HG03095 (cell line): ENCODE measurements around the gene SGCD.

Source experiments
- ATAC-seq: cut with Tn5 transposase; IDR thresholded peaks from one replicate; pipeline ENCODE4 v1.9.1; 2021; ENCODE audit warnings: moderate library complexity; ENCODE audit not compliant: unreplicated experiment

Gene SGCD

DNA sequence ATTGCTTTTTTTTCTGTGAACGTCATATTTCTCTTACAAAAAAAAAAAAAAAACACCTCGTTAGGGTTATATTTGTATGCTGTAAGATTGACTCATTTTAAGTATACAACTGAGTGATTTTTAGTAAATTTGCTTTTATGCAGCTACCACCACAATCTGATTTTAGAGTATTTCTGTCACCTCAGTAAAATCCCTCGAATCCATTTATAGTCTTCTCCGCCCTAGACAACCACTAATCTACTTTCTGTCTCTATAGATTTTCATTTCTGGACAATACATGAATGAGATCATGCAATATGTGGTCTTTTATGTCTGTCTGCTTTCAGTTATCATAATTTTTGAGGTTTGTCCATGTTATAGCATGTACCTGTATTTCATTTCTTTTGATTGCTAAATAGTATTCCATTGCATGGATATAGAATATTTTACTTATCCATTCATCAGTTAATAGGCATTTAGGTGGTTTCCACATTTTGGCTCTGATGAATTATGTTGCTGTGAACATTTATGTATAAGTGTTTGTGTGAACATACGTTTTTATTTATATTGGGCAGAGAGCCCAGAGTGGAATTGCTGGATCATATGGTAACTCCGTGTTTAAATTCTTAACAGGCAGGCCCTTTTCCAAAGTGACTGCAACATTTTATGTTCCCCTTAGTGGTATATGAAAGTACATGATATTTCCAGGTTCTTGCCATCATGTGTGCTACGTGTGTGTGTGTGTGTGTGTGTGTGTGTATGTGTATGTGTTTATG lies 171.4 kb downstream of the SGCD start:
- no peak for ATAC-seq

GRCh38 chr5:156500755-156501154 lies 173.8 kb downstream of the SGCD start:
- ATAC-seq = no peak

DNA sequence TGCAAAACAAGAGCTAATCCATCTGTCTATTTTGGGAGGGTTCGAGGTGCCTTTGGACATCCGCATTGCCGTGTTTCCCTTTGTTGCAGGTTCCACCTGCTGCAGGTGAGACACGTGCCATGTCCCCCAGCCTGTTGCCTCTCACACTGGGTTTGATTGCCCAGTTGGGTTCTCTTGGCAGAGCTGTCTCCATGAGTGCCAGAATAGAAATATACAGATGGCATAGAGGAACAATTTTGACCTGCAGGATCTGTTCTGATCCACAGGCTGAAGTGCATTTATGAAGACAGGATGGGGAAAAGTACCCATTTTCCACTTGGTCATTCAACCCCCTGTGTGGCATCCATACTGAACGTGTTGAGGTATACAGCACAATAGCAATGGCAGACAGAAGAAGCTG lies 178.1 kb downstream of the SGCD start:
- ATAC-seq = no peak

DNA sequence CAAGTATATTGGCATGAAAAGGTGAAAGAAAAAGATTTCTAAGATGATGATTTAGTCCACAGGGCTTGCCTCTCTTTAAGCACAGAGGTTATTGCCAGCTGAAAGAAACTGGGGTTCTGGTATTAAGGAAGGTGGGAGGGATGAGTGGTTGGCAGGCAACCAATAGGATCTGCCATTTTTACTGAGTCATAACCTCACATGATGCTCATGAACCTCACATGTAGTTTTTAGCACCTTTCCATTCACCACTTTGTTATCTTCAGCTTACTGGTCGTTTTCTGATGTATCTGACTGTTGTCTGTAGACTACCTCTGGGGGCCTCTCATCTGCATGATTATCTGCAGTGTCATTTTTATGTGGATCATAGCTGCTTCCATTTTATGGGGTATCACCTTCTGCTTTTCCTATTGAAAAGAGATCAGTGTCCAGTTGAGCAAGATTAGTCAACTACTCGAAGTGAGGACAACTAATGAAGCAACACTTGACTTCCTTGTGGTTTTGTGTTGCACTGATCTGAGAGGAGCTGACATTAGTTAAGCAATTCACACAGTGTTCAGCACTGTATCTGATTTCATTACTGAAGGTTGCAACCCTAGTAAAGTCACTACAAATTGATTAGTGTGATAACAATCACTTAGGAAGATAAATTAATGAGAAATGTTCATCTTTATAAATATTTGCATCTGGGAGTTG lies 186.3 kb downstream of the SGCD start:
- ATAC-seq = no peak

GRCh38 chr5:156515121-156515520 lies 188.2 kb downstream of the SGCD start:
- no peak for ATAC-seq

DNA sequence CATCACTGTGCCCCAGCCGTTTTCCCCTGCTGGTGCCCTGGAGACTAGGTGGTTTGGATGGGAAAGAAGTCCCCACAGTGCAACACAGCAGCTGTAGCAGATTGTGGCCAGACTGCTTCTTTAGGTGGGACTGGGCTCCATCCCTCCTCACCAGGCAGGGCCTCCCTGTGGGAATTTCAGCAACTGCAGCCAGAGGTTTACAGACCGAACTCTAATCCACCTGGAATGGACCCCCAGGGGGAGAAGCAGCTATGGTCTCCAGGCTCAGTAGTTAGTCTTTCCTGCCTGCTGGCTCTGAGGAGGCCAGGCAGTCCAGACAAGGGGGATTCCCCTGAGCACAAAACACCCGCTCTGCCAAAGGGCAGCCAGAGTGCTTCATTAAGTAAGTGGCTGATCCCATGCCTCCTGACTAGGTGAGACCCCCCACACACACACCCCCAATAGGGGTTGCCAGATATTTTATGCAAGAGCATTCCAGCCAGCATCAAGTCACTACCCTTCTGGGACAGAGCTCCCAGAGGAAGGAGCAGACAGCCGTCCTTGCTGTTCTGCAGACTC lies 188.9 kb downstream of the SGCD start:
- ATAC-seq = no peak

DNA sequence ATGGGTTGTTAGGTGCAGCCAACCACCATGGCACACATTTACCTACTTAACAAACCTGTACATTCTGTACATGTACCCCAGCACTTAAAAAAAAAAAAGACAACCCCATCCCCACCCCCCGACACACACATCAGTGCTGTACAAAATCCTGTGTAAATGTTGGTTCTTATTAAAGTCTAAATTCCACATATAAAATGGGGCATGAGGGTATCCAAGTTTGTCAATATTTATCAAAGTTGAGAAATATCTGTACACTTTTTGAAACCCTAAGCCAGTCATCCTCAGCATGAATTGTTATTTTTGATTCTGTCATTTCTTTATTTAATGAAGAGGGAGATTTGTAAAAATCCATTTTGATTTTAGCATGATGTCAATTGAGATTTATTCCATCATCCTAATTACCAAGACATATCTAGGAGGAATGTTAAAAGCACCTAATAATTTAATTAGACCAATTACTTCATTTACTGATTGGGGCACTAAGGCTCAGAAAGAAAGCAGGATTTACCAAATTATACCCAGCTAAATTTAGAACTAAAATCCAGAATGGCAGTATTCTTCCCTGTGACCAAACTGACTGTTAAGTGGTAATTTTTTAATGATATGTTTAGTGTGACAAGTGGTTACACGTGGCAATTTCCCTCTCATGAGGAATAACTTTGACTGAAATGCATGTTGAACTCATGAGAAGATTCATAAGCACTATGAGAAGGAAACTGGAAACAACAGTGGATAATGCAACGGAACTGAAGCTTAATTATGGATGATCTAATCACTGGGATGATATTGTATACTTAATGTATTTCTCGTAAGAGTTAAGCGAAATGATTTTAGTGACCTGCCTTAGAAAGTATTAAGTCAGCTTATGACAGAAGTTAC lies 195.9 kb downstream of the SGCD start:
- no peak for ATAC-seq

DNA sequence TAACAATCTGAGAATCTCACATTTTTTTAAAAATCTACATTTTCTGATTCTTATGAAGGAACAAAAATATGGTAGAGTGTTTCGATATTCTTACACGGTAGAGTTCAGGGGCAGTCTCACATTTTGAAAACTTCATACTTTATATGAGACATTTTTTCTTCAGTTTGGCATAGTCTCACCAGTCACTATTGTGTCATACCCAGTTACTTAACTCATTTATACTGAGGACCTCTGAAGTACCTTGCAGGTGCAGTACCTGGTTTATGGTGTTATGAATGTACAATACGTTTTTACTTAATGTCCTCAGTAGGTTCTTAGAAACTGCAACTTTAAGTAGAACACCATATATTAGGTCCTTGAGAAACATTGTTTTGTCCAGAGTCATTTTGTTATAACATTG lies 196.6 kb downstream of the SGCD start:
- no peak for ATAC-seq

GRCh38 chr5:156526081-156526925 lies 199.3 kb downstream of the SGCD start:
- no peak for ATAC-seq

- no peak for ATAC-seq
These were observed 200.6 kb downstream of the SGCD start for GRCh38 chr5:156527611-156528010.

DNA sequence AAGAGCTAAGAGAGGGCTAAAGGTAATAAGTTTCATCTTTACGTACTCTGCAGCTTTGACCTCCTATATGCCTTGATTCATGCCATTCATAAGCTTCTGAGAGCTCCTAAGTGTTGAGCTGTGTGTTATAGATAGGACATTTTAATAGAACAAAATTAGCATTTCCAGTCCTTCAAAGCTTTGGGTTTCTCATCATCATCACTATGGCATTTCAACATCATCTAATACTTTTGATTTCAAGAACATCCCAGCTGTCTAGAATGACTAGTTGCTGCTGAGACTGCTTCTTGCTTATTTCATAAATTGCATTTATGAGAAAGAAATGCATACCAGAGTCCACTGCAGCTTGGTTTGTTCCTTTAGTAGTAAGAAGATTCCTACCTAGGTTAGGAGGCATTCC lies 201.7 kb downstream of the SGCD start:
- no peak for ATAC-seq

DNA sequence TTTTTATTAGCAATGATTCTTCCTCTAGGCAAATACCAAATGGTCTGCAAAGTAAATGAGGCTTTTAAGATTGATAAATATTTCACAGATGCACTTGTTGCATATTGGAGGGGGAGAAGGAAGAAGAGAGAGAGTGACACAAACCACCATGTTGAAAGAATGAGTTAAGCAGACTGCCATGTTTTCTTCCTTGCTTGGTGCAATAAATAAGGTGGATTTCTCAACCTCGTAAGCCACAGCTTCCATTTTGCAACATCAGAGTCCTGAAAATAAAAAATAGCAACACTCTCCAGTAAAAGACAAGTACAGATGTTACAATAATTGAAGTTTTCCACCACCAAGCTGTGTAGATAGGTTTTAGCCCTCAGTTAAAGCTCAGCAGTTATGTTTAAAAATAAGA lies 202.9 kb downstream of the SGCD start:
- ATAC-seq = no peak

DNA sequence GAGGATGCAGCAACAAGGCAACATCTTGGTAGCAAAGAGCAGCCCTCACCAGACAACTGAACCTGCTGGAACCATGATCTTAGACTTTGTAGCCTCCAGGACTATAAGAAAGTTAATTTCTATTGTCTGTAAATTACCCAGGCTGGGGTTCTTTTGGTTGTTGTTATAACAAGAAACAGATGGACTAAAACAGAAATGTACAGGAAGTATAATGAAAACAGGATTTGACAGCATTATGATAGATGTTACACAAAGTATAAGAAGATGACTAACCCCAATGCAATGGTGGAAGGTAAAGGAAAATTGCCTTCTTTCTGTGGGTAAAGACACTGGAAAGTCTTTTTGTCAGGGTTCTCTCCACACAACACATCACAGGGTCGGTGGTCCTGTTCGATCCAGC lies 204.2 kb downstream of the SGCD start:
- ATAC-seq = no peak

GRCh38 chr5:156532921-156533320 lies 206.0 kb downstream of the SGCD start:
- ATAC-seq = no peak

DNA sequence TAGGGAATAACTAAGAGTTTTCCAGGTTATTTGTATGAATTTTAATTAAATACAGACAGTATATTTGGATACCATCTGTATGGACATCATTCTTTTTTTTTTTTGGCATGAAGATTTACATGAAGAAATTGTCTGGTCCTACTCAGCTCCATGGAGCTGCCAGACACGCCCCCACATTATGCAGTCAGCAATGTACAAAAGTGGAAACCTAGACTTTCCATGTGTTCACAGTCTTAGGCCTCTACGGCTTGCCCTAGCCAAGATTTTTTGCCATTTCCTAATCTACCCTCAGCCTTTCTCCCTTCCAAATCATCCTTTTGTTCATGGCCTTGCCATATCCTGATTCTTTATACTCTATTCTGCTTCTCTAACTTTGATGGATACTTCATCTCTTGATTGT lies 207.1 kb downstream of the SGCD start:
- ATAC-seq = no peak

- no peak for ATAC-seq
These were observed 208.0 kb downstream of the SGCD start for GRCh38 chr5:156534906-156535485.

- no peak for ATAC-seq
These were observed 213.5 kb downstream of the SGCD start for GRCh38 chr5:156540491-156540890.

DNA sequence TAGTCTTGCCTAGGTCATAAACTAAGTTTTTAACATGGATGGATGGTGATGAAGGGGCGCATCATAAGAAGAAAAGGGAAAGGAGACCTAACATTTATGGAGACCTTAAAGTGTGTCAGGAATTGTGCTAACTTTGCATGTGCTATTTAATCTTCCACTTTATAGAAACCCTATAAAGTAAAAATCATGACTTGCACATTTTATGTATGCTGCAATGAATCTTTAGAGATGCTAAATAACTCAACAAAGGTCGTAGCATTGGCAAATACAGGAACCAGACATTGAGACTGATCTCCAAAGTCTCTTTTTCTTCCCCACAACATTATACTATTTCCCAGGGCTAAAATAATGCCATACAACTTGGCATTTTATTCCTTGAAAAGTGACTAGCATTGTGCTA lies 214.6 kb downstream of the SGCD start:
- ATAC-seq = no peak

DNA sequence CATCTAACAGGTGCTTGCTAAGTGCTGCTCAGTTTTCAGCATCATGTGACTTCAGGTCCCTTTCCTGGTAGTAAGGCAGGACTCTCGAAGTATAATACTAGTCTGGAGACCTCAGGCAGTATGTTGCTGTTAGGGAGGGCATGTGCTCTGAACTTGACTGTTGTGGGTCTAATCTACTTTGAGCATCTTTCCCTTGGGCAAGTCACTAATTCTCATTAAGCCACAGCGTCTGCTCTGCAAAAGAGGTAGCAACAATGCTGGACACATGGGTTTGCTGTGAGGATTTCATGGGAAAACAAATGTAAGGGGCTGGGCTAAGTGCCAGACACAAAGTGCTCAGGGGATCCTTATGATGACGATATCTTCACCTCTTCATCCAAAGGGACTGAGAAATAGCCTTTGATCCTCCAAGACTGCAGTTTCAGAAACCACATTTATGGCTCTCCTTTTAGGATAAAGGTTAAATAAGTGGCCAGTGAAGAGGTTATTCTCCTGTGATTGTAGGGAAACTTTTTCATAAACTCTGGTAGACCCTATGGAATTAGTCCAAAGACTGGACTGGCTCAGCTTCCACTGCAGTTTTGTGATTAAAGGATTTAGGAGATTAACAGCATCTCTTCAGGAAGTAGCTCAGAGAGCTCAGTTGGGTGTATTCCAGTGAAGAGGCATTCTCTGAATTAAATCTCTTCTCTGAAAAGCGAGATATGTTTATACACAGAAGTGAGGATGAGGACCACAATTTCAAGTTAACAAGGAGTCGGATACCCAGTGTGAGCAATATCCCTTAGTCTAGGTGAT lies 216.6 kb downstream of the SGCD start:
- ATAC-seq = no peak
